Measurements from ENCODE around the gene CDC42BPB.

DNA sequence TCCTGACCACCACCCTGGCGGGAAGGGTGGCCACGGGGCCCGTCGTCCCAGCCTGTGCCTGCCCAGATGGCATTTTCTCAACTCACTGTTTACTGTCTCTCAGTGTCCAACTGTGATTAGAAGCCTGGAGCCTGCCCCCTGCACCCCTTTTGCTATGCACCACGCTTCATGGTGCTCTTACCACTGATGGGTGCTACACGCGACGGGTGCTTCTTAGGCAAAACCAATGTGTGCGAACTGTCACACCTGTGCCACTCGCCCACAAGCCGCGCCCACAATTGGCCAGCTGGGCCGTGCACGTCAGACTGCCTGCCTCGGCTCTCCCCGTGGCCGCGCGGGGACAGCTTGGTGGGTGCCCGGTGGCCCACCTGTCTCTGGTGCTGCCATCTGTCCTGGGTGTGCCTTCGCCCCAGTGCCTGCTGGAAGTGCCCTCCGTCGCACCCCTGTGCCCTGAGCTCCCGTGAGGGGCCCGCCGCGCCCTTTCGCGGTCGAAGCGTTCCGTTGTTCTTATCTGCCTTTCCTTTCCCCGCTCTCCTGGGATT lies 150.0 kb downstream of the CDC42BPB start:
- TF ChIP-seq, protein P1, sequence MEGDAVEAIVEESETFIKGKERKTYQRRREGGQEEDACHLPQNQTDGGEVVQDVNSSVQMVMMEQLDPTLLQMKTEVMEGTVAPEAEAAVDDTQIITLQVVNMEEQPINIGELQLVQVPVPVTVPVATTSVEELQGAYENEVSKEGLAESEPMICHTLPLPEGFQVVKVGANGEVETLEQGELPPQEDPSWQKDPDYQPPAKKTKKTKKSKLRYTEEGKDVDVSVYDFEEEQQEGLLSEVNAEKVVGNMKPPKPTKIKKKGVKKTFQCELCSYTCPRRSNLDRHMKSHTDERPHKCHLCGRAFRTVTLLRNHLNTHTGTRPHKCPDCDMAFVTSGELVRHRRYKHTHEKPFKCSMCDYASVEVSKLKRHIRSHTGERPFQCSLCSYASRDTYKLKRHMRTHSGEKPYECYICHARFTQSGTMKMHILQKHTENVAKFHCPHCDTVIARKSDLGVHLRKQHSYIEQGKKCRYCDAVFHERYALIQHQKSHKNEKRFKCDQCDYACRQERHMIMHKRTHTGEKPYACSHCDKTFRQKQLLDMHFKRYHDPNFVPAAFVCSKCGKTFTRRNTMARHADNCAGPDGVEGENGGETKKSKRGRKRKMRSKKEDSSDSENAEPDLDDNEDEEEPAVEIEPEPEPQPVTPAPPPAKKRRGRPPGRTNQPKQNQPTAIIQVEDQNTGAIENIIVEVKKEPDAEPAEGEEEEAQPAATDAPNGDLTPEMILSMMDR (IDR thresholded peaks at IDR 0.05), result no peak
- TF ChIP-seq POLR2A (IDR thresholded peaks at IDR 0.05), result no peak
